GM18511 (cell line): ENCODE results near the gene LONRF3.
A peak's percentile ranks its signal among the peaks of the same experiment; 100 is the strongest.

Experiments
- ATAC-seq: cut with Tn5 transposase; IDR thresholded peaks from one replicate; pipeline ENCODE4 v1.9.1; 2021; ENCODE audit warnings: mild to moderate bottlenecking, moderate library complexity; ENCODE audit not compliant: unreplicated experiment

Gene LONRF3

GRCh38 chrX:118974088-118974907, at the start of gene LONRF3:
TSS of gene LONRF3 (plus strand) at chrX:118974618. CDS start at chrX:118974781, 163 bp downstream.
- ATAC-seq = peak; percentile 33

- ATAC-seq = no peak
These were observed 46.3 kb upstream of the LONRF3 start for GRCh38 chrX:118928151-118928550.

- ATAC-seq = no peak
These were observed 39.1 kb upstream of the LONRF3 start for GRCh38 chrX:118935352-118935751.

GRCh38 chrX:118941147-118941546, 33.3 kb upstream of the LONRF3 start:
- ATAC-seq = no peak

GRCh38 chrX:118943102-118943501, 31.3 kb upstream of the LONRF3 start:
- no peak for ATAC-seq

GRCh38 chrX:118945921-118946320, 28.5 kb upstream of the LONRF3 start:
- no peak for ATAC-seq

- no peak for ATAC-seq
These were observed 26.1 kb upstream of the LONRF3 start for GRCh38 chrX:118948270-118948669.

- no peak for ATAC-seq
These were observed 12.4 kb upstream of the LONRF3 start for GRCh38 chrX:118961866-118962560.

- ATAC-seq = no peak
These were observed 11.3 kb upstream of the LONRF3 start for GRCh38 chrX:118963159-118963558.

GRCh38 chrX:118964252-118964651, 10.2 kb upstream of the LONRF3 start:
- ATAC-seq = no peak

GRCh38 chrX:118965395-118965794, 9.0 kb upstream of the LONRF3 start:
- no peak for ATAC-seq

GRCh38 chrX:118968031-118968430, 6.4 kb upstream of the LONRF3 start:
- ATAC-seq = no peak

- no peak for ATAC-seq
These were observed 2.9 kb upstream of the LONRF3 start for GRCh38 chrX:118971552-118971951.

GRCh38 chrX:118973389-118974087, 880 bp upstream of the LONRF3 start:
- ATAC-seq = no peak

GRCh38 chrX:118974908-118975671, 672 bp downstream of the LONRF3 start:
- ATAC-seq = peak; percentile 50

- no peak for ATAC-seq
These were observed 1.6 kb downstream of the LONRF3 start for GRCh38 chrX:118975831-118976598.

- ATAC-seq = no peak
These were observed 2.4 kb downstream of the LONRF3 start for GRCh38 chrX:118976599-118977340.

GRCh38 chrX:118977424-118977823, 3.0 kb downstream of the LONRF3 start:
- ATAC-seq = no peak

- no peak for ATAC-seq
These were observed 4.0 kb downstream of the LONRF3 start for GRCh38 chrX:118978451-118978850.
